ENCODE measurements around the gene P3H2.

P3H2 gene

DNA sequence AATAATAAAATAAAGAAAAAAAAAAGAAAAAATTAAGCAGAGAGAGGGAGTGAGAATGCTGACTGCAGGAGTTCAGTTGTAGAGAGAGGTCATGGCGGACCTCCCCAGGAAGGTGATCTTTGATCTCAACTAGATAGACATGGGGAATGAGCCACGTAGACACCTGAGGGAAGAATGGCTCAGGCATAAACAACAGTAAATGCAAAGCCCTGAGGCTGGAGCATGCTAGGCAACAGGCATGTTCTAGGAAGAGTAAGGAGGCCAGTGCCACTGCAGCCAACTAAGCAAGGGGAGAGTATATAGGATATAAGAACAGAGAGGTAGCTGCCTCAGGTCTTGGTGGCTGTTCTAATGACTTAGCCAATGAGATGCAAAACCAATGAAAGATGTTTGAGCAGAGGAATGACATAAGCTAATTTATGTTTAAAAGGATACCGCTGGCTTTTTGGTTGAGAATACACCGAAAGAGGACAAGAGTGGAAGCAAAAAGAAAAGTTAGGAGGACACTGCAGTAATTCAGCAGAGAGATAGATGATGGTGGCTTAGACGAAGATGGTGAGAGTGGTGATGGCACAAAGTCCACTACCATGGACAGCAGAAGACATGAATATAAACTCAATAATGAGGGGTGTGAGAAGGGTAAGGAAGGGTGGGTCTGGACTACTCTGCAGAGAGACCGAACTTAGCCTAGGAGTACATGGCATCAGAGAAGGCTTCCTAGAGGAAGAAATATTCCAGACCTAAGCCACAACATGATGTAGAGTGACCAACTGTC, 174.6 kb downstream of the P3H2 start:
- no peak for DNase-seq (ENCODE audit: low spot score)

GRCh38 chr3:189944285-189945145, 176.2 kb downstream of the P3H2 start:
- DNase-seq (ENCODE audit: low spot score): no peak

DNA sequence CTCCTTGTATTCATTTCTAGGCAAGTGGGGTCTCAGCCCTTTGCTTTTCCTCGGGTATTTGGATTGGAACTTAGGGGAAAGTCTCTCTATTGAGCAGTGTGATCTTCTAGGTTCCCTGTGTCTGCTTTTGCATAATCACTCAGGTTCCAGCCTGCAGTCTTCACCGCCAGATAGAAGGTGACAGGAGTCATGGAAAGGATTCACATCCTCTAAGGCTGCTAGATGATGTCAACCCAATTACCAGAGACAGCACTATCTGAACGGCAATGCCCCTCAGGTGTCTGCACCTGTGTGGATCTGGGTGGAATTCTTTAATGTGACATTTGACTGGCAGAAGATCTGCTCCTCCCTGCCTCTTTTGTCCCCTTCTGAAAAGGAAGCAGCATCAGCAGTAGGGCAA, 177.7 kb downstream of the P3H2 start:
- DNase-seq (ENCODE audit: low spot score): no peak

GRCh38 chr3:189941679-189942078, 179.0 kb downstream of the P3H2 start:
- no peak for DNase-seq (ENCODE audit: low spot score)

DNA sequence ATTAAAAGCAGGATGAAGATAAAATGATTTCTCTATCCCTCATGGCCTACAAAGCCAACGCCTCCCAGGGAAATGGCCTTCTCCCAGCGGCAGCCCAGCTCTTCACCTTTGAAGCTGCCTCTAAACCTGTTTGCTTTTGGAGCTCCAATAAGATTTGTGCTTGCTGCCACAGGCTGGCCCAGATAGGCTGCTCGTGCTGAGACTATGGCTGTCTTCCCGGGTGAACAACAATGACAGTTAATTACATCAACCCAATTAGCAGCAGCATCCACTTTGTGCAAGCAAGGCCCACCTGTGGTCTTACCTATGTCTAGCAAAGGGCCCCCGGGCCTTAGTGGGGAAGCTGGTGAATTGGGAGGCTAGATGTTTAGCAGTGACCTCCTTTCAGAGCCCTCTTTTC, 179.6 kb downstream of the P3H2 start:
- DNase-seq (ENCODE audit: low spot score): no peak

DNA sequence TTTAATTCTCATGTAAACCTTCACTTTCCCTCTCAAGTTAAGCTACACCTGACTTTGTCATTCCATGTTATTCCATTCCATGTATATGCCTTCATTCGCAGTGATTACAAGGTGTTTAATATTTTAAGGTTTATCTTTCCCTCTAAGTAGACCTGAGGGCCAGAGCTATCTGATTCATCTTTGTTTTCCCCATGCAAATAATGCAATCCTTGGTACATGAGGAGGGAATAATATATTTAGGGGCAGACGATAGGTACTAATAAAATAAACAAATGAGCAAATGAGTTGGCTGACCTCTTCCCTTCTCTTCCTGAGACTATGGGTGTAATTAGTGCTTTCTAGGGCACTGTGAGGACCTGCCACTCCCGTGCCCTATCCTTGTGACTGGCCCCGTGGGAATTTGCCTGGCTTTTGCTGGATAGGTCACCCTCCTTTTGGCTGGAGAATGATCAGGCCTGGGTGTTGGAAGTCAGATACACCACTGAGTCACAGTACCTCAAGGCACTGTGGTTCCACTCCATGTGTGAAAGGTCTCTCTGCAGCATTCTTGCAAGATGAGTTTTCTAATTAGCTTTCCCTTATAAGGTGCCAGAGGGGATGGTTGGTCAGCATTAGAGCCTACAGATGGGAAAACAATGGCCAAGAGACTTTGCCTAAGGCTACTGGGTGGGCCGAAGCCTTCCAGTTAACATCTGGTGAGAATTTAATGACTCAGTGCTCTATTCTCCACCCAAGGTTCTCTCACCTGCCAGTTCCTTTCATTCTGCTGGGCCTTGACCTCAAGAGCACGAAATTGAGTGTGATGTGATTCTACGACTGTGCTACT, 183.2 kb downstream of the P3H2 start:
- no peak for DNase-seq (ENCODE audit: low spot score)

- no peak for DNase-seq (ENCODE audit: low spot score)
Observed at GRCh38 chr3:189936201-189936945, 184.3 kb downstream of the P3H2 start.

- DNase-seq (ENCODE audit: low spot score): no peak
Observed at GRCh38 chr3:189927975-189928895, 192.5 kb downstream of the P3H2 start.

- DNase-seq (ENCODE audit: low spot score): no peak
Observed at GRCh38 chr3:189921770-189922169, 198.9 kb downstream of the P3H2 start.

DNA sequence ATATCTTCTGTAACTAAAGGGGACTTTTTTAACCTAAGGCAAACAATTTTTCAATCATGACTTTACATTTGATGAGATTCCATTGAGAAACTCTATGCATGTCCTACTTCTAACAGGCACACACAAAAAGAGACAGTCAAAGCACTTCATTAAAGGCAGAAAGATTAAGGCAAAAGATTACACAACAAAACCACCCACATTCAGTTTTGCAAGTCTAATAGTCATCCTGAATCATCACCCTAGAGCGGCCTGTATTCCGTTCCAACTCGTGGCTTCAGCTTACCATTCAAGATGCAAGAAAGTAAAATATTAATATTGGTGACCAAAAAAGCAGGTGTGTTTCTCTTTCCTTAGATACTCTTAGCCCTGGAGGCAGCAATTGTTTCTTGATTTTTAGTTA, 205.9 kb downstream of the P3H2 start:
- no peak for DNase-seq (ENCODE audit: low spot score)

- no peak for DNase-seq (ENCODE audit: low spot score)
Observed at GRCh38 chr3:189911001-189911400, 209.7 kb downstream of the P3H2 start.

GRCh38 chr3:189909573-189909972, 211.1 kb downstream of the P3H2 start:
- DNase-seq (ENCODE audit: low spot score): no peak

DNA sequence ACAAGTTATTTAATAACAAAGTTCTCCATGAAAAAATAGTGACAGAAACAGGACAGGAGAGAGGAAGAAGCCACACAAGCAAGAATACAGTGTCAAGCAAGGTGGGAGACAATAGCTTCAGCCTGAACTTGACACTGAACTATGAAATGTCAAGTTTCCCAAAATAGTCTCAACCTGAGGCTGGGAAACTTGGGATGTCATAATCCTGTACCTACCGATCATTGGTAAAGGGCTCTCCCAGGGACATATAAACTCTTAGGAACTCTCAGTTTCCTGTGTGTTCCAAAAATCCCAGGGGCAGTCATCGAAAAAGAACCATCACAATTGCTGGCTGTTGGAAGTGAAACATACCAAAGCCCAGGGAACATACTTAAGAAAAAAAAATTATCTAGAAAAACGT, 211.6 kb downstream of the P3H2 start:
- DNase-seq (ENCODE audit: low spot score): no peak

DNA sequence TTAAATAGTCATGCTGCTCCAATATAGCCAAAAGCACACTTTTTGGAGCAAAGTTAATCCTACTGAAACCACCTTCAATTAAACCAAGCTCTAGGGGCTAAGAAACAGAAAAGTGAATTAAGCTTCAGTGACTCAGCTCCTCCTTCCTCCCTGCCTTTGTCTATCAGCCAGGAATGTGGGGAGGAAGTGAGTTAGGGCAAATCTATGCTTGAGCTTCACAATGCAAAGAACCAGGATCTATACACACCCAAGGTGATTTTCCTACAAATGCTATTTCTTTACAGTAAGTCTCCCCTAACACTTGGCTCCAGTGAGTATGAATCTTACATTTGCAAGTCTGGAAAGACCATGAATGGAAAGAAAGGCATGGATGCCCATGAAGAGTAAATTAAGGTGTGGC, 212.1 kb downstream of the P3H2 start:
- no peak for DNase-seq (ENCODE audit: low spot score)

DNA sequence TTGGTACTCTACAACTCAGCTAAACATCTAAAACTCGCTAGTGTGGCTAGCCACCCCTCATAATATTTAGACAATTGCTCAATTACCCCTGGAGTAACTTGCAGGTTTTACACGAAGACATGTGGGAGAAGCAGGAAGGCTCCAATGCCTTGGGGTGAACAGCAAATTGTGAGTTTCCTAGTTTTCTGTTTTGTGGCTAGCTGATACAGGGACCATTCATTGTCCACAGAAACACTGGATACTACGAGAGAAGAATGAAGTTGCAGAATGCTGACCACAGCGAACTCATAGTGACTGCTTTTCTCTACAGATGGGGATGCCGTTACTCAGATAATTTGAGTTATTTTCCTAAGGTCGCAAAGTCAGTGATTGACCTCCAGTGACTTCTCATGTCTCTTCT, 212.9 kb downstream of the P3H2 start:
- DNase-seq (ENCODE audit: low spot score): no peak
